ENCODE measurements around the gene DLG1. TPM values are rescaled to one million over a fixed set of nuclear protein-coding genes. Genes with fewer than 3 reads are reported as not detected.

DLG1 gene
- total RNA-seq (2022) (105 and 127 TPM in 2 replicates), Bru-seq, nascent RNA (percentile 96 among the genes with signal in this experiment), BruChase-seq, experiment 1, labeled RNA remaining after a 6-hour chase (percentile 87 among the genes with signal in this experiment), BruChase-seq, experiment 2, labeled RNA remaining after a 2-hour chase (percentile 89 among the genes with signal in this experiment)
- long read RNA-seq, partial matches to known transcripts = 5 of 27 reads
- long read RNA-seq, other reads (novel, unspliced or antisense) = 22 of 27 reads

DNA sequence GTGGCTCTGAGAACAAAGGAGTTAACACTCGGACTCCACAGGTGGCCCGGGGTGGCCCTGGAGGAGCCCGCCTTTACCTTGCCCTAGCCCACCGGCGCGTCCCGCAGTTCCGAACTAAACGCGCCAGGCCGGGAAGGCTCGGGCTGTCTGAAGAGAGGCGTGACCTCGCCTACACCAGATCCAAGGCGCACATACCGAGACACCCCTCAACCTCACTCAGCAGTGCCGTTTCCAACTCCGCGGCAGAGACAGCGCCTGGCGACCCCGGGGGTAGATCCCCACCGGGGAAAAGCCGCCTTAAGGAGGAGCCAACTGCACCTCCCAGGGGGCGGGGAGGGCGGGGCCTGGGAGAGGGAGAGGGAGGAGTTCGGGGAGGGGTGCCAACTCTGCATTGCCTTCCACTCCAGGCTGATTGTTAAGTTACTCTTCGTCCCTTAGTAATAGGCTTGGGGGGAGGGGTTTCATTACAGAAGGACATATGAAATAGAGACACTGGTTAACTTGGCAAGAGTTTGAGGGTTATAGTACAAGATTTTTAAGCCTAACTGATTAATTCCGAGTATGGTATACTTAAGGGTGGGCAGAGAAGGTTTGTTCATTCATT is at the start of gene DLG1:
Gene DLG1 (minus strand): TSS at position 272 of the 604 bp plus-strand sequence. CDS start 1,408 bp downstream, outside the sequence.
- H3K27me3 Mint-ChIP-seq (ENCODE audit: unreplicated experiment) = no peaks in the 10 kb centered on the region
- peak within 1 kb of the TSS; percentile 91 for H3K27ac Mint-ChIP-seq (ENCODE audit: unreplicated experiment)
- DNase-seq = peak; percentile 85
- H3K4me3 Mint-ChIP-seq (ENCODE audit: low read depth, unreplicated experiment) = peak within 1 kb of the TSS; percentile 96
- TF ChIP-seq, protein P1, sequence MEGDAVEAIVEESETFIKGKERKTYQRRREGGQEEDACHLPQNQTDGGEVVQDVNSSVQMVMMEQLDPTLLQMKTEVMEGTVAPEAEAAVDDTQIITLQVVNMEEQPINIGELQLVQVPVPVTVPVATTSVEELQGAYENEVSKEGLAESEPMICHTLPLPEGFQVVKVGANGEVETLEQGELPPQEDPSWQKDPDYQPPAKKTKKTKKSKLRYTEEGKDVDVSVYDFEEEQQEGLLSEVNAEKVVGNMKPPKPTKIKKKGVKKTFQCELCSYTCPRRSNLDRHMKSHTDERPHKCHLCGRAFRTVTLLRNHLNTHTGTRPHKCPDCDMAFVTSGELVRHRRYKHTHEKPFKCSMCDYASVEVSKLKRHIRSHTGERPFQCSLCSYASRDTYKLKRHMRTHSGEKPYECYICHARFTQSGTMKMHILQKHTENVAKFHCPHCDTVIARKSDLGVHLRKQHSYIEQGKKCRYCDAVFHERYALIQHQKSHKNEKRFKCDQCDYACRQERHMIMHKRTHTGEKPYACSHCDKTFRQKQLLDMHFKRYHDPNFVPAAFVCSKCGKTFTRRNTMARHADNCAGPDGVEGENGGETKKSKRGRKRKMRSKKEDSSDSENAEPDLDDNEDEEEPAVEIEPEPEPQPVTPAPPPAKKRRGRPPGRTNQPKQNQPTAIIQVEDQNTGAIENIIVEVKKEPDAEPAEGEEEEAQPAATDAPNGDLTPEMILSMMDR (IDR thresholded peaks at IDR 0.05; ENCODE audit: unreplicated experiment) = no peak
- peaks cover 45% of the 10 kb centered on the region for H3K36me3 Mint-ChIP-seq (ENCODE audit: insufficient read depth, unreplicated experiment)
- BruUV-seq (replicated peaks) = no TSS peak
- intact Hi-C loops (cut with micrococcal nuclease; ENCODE audit: unreplicated experiment) = loop anchor here (5.0 kb wide), 2 partner anchors 41 to 204 kb away; no protein-coding TSS in a partner anchor
- H3K4me1 Mint-ChIP-seq (ENCODE audit: low read depth, unreplicated experiment) = peaks cover 29% of the 10 kb centered on the region
- CTCF ChIA-PET = interaction anchor here (0.6 to 1.0 kb wide), 3 partner anchors 11 to 254 kb away, joined by 3 to 5 read pairs (median 4); no protein-coding TSS in a partner anchor
- H3K9me3 Mint-ChIP-seq (ENCODE audit: low read depth, unreplicated experiment) = no peaks in the 10 kb centered on the region

DNA sequence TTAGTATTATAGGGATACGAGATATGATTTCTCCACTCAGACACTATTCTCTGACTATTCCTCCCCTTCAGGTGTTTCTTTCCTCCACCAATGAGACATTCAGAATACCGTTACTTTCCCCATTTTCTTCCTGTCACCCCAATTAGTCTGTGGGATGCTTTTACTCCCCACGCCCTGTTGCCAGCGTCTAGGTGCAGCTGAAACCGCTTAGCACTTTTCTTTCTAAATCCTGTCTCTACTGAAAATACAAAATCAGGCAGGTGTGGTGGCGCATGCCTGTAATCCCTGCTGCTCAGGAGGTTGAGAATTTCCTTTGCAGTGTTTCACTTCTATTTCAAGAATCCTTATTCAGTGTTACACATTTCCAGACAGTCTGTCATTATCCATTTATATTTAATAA is 49.6 kb upstream of the DLG1 start:
- H3K4me1 Mint-ChIP-seq (ENCODE audit: low read depth, unreplicated experiment) = no peaks in the 10 kb centered on the region
- BruUV-seq (replicated peaks) = no TSS peak
- TF ChIP-seq, protein P1 (IDR thresholded peaks at IDR 0.05; ENCODE audit: unreplicated experiment) = no peak
- H3K9me3 Mint-ChIP-seq (ENCODE audit: low read depth, unreplicated experiment) = no peaks in the 10 kb centered on the region
- CTCF ChIA-PET = no interaction called here
- H3K27ac Mint-ChIP-seq (ENCODE audit: unreplicated experiment) = no peak overlapping the region
- intact Hi-C loops (cut with micrococcal nuclease; ENCODE audit: unreplicated experiment) = no loop called here
- no peak overlapping the region for H3K4me3 Mint-ChIP-seq (ENCODE audit: low read depth, unreplicated experiment)
- H3K27me3 Mint-ChIP-seq (ENCODE audit: unreplicated experiment) = no peaks in the 10 kb centered on the region
- DNase-seq = no peak
- no peaks in the 10 kb centered on the region for H3K36me3 Mint-ChIP-seq (ENCODE audit: insufficient read depth, unreplicated experiment)

DNA sequence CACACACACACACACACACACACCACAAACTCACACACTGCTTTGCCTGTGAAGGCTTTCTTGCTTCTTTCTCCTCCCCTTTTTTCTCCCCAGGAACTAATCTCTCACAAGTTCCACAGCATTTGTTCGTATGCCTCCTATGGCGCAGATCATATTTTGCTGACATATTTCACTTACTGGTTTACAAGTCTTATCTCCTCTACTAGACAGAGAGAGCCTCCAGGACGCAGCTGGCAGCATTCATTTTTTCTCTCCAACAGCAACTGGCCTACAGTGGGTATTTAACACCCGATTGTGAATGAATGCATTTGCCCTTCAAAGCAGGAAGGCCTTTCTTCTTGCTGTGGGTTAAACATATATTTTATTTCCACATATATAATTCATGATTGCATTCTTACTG is 47.0 kb upstream of the DLG1 start:
- Mint-ChIP-seq H3K4me1 (ENCODE audit: low read depth, unreplicated experiment) (no peaks in the 10 kb centered on the region), H3K9me3 (ENCODE audit: low read depth, unreplicated experiment) (no peaks in the 10 kb centered on the region), H3K36me3 (ENCODE audit: insufficient read depth, unreplicated experiment) (no peaks in the 10 kb centered on the region), H3K27ac (ENCODE audit: unreplicated experiment) (no peak overlapping the region), H3K4me3 (ENCODE audit: low read depth, unreplicated experiment) (no peak overlapping the region), H3K27me3 (ENCODE audit: unreplicated experiment) (no peaks in the 10 kb centered on the region)
- intact Hi-C loops (cut with micrococcal nuclease; ENCODE audit: unreplicated experiment) = no loop called here
- DNase-seq = no peak
- BruUV-seq (replicated peaks) = no TSS peak
- CTCF ChIA-PET = no interaction called here
- TF ChIP-seq, protein P1 (IDR thresholded peaks at IDR 0.05; ENCODE audit: unreplicated experiment) = no peak

DNA sequence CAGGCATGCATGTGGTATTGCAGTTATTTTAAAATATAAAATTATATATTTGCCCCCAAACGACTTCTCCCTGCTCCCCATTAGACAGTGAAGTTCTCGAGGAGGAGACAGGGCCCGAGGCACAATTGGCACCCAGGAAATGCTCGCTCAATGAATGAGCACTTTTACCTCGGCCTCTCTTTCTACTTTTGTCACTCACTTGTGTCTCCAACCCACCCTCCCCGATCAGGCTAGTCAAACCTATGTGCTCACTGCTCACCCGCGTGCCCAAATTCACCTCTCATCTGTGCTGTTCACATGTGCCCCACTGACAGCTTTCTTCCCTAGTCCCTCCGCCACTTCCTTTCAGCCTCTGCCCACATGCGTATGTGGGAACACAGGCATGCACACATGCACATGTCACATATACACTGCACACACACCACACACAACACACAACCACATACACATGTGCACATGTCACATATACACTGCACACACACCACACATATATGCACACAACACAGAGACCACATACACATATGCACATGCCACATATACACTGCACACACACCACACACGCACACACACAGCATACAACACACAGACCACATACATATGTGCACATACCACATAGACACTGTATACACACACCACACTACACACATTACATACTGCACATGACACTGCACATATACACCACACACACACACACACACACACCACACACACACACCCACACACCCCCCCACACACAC is 46.3 kb upstream of the DLG1 start:
- DNase-seq = no peak
- intact Hi-C loops (cut with micrococcal nuclease; ENCODE audit: unreplicated experiment) = no loop called here
- TF ChIP-seq, protein P1 (IDR thresholded peaks at IDR 0.05; ENCODE audit: unreplicated experiment) = no peak
- H3K27me3 Mint-ChIP-seq (ENCODE audit: unreplicated experiment) = no peaks in the 10 kb centered on the region
- CTCF ChIA-PET = interaction anchor here (0.6 kb wide), 1 partner anchor 111 kb away, joined by 3 read pairs; no protein-coding TSS in a partner anchor
- H3K27ac Mint-ChIP-seq (ENCODE audit: unreplicated experiment) = no peak overlapping the region
- no TSS peak for BruUV-seq (replicated peaks)
- no peaks in the 10 kb centered on the region for H3K36me3 Mint-ChIP-seq (ENCODE audit: insufficient read depth, unreplicated experiment)
- H3K4me3 Mint-ChIP-seq (ENCODE audit: low read depth, unreplicated experiment) = no peak overlapping the region
- no peaks in the 10 kb centered on the region for H3K4me1 Mint-ChIP-seq (ENCODE audit: low read depth, unreplicated experiment)
- H3K9me3 Mint-ChIP-seq (ENCODE audit: low read depth, unreplicated experiment) = no peaks in the 10 kb centered on the region

All from Calu3 (cell line).